Stomach (tissue), 4 donors: Measurements from ENCODE around the gene CAPN14.

Experiments used
- POLR2A ChIP-seq, 4 donors: fragments of 450-650 bp; IDR thresholded peaks; one replicate each; pipeline ENCODE4 v1.6.1; 2016; ENCODE audit warnings: antibody characterized with exemption in 4 of 4, control low read depth in 2 of 4, mild to moderate bottlenecking in 1 of 4, moderate library complexity in 1 of 4
- TF ChIP-seq, protein P1 (sequence below), 7 experiments: fragments of 450-650 bp in 4 of 7; fragments of 200-600 bp in 3 of 7; sonication (generic) in 3 of 7; IDR thresholded peaks; one replicate each; pipeline ENCODE4 v1.5.1; 2016 to 2019; ENCODE audit warnings: antibody characterized with exemption in 7 of 7, control low read depth in 2 of 7, mild to moderate bottlenecking in 1 of 7

DNA sequence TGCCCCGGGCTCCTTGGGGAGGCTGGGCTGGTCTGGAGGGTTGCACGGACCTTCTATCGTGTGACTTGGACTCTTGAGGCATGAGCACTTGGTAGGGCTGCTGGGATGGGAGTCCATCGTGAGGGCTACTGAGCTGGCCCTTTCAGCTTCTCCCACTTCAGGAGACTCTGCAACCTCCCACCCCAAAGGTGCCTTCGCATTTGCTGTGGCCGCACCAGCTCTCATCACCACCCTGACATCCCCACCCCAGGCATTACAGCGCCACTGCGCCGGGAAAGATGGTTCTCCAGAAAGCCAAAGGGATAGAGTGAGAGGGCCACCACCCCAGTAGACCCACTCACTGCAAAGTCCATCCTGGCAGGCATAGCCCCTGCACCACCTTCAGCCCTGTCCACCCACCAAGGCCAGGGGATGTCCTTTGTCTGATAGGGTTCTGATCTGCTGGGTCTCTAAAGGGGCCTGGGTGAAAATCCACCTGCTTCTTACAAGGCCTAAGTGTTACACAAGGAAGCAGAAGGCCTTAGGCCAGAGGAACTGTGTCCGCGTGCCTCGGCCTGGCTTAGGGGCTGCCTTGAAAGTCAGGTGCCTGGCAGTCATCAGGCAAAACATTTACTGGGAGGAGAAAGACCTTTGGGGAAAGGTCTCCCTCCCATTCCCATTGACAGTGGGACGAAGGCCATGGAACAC lies 21.7 kb upstream of the CAPN14 start:
- no peak for TF ChIP-seq POLR2A (IDR thresholded peaks at IDR 0.05)
- TF ChIP-seq, protein P1, sequence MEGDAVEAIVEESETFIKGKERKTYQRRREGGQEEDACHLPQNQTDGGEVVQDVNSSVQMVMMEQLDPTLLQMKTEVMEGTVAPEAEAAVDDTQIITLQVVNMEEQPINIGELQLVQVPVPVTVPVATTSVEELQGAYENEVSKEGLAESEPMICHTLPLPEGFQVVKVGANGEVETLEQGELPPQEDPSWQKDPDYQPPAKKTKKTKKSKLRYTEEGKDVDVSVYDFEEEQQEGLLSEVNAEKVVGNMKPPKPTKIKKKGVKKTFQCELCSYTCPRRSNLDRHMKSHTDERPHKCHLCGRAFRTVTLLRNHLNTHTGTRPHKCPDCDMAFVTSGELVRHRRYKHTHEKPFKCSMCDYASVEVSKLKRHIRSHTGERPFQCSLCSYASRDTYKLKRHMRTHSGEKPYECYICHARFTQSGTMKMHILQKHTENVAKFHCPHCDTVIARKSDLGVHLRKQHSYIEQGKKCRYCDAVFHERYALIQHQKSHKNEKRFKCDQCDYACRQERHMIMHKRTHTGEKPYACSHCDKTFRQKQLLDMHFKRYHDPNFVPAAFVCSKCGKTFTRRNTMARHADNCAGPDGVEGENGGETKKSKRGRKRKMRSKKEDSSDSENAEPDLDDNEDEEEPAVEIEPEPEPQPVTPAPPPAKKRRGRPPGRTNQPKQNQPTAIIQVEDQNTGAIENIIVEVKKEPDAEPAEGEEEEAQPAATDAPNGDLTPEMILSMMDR (IDR thresholded peaks at IDR 0.05): no peak
